Daoy (cell line): ENCODE results near the gene DNAJC5. TPM values are rescaled to one million over a fixed set of nuclear protein-coding genes. Genes with fewer than 3 reads are reported as not detected.
"Not testable (repeated sequence)": the region's sequence is repeated elsewhere in the genome, so short reads cannot be mapped to it uniquely, and the experiment has no call there.

Experiments used
- DNase-seq: peaks from one replicate; pipeline ENCODE4 v3.0.0-alpha.2; 2015; ENCODE audit warnings: low read depth
- total RNA-seq: library from RNA; depleted of rRNA; stranded (reverse); fragments of >200 nt; shearing (Covaris generic); gene quantifications from 2 replicates; pipeline ENCODE4 v1.2.3, GENCODE V29; 2014

The DNAJC5 gene
- total RNA-seq, 1 experiment from 2014 or later, result 34.4 TPM

DNA sequence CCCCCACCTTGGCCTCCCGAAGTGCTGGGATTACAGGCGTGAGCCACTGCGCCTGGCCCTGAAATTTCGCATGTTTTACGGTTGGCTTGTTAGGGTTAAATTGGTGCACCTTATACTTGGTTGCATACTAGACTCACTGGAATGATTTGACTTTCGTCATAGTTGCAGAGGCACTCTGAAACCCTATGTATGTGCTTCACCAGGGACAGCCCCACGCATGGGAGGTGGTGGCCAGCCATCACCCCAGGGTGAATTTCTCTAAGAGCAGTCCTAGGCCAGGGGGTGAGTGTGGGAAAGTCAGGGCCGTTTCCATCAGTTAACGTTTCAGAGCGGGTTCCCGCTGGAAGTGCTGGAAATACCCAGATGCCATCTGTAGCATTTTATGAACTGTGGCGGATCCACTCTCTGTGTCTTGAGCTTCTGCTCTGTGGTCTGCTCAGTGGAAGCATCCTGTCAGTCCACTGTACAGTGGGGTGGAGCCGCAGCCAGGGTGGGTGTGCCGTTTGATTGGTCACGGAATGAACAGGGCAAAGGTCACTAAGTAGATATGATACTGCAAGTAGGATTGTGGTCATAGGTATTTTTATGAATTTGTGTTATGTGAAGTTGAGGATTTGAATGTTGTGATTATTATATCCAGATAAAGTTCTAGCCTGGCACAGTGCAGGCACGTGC is 13.2 kb downstream of the DNAJC5 start:
- no peak for DNase-seq

- DNase-seq, result peak; percentile 30
These were observed 16.2 kb downstream of the DNAJC5 start for GRCh38 chr20:63911176-63911575.

DNA sequence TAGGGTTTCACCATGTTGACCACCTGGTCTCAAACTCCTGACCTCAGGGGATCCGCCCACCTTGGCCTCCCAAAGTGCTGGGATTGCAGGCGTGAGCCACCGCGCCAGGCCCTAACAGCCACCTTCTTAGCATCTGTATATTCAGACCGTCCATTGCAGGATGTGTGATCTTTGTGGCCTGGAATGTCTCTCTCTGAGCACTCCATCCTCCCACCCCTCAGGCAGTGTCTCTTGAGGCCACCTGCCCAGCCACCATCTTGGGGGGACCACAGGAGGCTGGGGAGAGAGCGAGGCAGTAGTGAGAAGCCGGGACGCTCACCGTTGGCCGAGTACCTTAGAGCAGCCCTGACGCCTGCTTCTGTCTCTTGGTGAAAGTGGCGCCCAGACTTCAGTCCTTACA is 18.8 kb downstream of the DNAJC5 start:
- DNase-seq, result no peak

GRCh38 chr20:63915471-63915870 is 20.5 kb downstream of the DNAJC5 start:
- no peak for DNase-seq

DNA sequence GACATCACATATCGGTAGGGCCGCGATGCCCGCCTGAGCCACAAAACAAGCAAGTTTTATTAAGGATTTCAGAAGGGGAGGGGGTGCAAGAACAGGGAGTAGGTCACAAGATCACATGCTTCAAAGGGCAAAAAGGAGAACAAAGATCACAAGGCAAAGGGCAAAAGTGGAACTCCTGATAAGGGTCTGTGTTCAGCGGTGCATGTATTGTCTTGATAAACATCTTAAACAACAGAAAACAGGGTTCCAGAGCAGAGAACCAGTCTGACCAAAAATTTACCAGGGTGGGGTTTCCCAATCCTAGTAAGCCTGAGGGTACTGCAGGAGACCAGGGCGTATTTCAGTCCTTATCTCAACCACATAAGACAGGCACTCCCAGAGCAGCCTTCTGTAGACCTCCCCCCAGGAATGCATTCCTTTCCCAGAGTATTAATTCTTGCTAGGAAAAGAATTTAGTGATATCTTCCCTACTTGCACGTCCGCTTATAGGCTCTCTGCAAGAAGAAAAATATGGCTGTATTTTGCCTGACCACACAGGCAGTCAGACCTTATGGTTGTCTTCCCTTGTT is 21.5 kb downstream of the DNAJC5 start:
- not testable (repeated sequence) for DNase-seq

- DNase-seq, result no peak
These were observed 22.9 kb downstream of the DNAJC5 start for GRCh38 chr20:63917811-63918210.

GRCh38 chr20:63919130-63919529 is 24.2 kb downstream of the DNAJC5 start:
- no peak for DNase-seq

DNA sequence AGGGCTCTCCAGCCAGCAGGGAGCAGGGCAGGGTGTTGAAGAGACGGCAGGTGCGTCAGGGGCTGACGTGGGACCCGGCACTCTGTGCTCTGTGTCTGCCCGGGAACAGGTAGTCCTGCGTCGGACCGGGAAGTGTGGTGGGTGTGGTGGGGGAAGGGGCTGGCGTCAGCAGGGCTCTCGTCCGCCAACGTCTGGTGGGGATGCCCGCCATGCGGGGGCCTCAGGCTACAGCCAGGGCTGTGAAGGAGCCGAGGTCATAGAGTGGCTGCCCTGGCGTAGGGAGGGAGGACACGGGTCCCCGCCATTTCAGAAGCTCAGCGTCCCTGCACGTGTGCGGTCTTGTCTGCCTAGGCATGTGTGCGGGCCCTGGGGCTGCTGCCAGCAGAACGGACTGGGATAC is 25.3 kb downstream of the DNAJC5 start:
- DNase-seq, result no peak

GRCh38 chr20:63923651-63924050 is 28.7 kb downstream of the DNAJC5 start:
- DNase-seq, result no peak

GRCh38 chr20:63924241-63924640 is 29.3 kb downstream of the DNAJC5 start:
- no peak for DNase-seq

- no peak for DNase-seq
These were observed 31.4 kb downstream of the DNAJC5 start for GRCh38 chr20:63926298-63926697.

DNA sequence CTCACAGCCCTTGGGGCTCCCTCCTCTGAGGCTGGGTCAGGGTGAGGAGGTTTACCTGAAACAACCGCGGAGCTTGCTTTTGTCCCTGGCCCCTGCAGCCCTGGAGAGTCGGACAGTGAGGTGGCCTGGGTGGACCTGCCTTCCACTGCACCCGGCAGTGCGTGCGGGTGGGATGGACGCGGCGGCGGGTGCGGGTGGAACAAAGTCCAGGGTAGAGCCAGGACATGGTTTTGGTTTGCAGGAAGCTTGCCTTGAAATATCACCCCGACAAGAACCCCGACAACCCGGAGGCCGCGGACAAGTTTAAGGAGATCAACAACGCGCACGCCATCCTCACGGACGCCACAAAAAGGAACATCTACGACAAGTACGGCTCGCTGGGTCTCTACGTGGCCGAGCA is 34.1 kb downstream of the DNAJC5 start:
- no peak for DNase-seq

- not testable (repeated sequence) for DNase-seq
These were observed 34.6 kb downstream of the DNAJC5 start for GRCh38 chr20:63929473-63929883.

GRCh38 chr20:63930971-63931553 is 36.1 kb downstream of the DNAJC5 start:
- DNase-seq, result no peak

DNA sequence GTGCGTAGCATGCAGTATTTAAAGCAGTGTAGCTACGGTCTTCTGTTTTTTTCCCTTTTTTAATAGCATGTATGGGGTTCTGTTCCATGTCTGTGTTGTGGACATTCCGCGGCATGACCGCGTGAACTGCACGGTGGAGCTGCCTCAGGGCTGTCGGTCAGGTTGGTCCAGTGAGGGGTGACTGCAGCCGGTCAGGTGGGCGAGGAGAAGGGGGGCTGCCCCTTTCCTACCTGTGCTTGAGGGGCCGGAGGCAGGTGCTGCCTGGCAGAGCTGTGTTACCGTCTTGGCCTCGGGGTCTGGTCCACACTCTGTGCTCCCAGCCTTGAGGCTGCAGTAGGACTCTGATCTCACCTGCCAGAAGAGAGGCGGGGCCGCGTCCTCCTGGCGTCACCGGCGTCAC is 36.8 kb downstream of the DNAJC5 start:
- no peak for DNase-seq

DNA sequence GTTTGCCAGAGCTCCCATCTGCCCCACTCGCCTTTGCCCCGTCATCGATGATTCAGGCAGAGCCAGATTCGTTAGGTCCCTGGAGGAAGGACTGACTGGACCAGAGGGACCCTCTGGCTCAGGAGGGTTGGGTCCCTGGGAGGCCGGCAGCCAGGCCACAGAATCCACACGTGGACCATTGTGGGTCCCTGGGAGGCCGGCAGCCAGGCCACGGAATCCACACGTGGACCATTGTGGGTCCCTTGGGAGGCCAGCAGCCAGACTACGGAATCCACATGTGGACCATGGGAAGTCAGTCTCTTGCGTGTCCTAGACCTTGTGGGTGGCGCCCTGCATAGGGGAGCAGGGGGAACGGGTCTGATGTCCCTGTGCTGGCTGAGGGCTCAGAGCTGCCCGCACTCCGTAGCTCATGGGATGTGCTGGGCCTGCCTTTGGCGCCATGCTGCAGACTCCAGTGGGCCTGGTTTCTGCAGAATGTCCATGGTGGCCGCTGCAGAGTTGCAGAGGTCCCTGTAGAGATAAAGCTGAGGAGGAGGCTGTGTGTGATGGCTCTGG is 37.8 kb downstream of the DNAJC5 start:
- DNase-seq, result no peak

- no peak for DNase-seq
These were observed 38.7 kb downstream of the DNAJC5 start for GRCh38 chr20:63933646-63934045.

DNA sequence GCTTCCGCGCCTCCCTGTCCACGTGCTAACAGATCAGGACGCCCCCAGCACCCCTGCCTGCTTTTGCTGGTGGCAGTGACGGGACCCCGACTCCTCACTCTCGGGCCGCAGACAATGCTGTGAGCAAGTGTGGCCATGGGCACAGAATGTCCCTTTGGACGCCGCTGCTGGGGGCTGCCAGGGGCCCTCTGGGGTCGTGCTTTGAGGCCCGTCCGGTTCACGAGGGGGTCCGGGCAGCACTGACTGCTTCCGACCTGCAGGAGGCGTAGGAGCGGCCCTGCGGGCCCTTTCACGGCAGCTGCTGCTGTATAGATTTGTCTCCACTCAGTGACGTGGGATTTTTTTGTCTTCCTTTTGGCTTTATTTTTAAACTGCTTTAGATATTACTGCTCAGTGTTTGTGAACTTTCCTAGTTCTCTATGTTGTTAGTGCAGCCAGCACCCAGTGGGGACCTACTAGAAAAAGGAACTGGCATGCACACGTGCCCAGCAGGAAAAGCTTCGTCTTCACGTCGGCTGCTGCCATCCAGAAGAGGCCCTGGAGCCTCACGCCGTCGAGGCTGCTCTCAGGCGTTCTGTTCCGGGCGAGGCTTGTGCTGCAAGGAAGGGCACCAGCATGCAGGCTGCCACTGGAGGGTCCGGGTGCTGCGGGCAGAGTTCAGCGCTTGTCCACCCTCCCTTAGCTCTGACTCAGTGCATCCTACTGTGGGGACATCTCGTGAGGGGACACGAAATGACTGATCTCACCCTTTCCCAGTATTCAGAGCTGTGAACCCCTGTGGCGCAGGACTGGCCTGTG is 39.5 kb downstream of the DNAJC5 start:
- no peak for DNase-seq

GRCh38 chr20:63935447-63935846 is 40.5 kb downstream of the DNAJC5 start:
- DNase-seq, result no peak

- DNase-seq, result no peak
These were observed 42.7 kb downstream of the DNAJC5 start for GRCh38 chr20:63937596-63937995.

- DNase-seq, result no peak
These were observed 44.4 kb downstream of the DNAJC5 start for GRCh38 chr20:63939061-63939935.
